Mucosa of descending colon (tissue), 3 donors: ENCODE data around the gene KCNQ2. TPM values are rescaled to one million over a fixed set of nuclear protein-coding genes. Genes with fewer than 3 reads are reported as not detected.

ENCODE experiments used
- ATAC-seq: fragments of 200-7000 bp; cut with Tn5 transposase; one replicate; pipeline ENCODE4 v1.9.1; 2020; ENCODE audit warnings: mild to moderate bottlenecking, moderate library complexity
- DNase-seq, 3 donors: peaks; one replicate each; pipeline ENCODE4 v3.0.0-alpha.2; 2020
- H3K36me3 ChIP-seq: fragments of 200-600 bp; one replicate; pipeline ENCODE4 v1.8.0; 2021; ENCODE audit warnings: low read depth, mild to moderate bottlenecking
- H3K4me1 ChIP-seq: fragments of 200-600 bp; one replicate; pipeline ENCODE4 v1.8.0; 2021; ENCODE audit warnings: low read depth, mild to moderate bottlenecking
- H3K4me3 ChIP-seq: fragments of 200-600 bp; one replicate; pipeline ENCODE4 v1.8.0; 2021; ENCODE audit warnings: mild to moderate bottlenecking
- H3K9me3 ChIP-seq: fragments of 200-600 bp; one replicate; pipeline ENCODE4 v1.8.0; 2021; ENCODE audit warnings: mild to moderate bottlenecking
- intact Hi-C, 2 donors: fragments of 100-400 bp; cut with DNase I in 1 of 2; cut with micrococcal nuclease in 1 of 2; formaldehyde crosslinking; loops; one replicate each; pipeline versions ENCODE4 v1.11.0 to v1.11.1; 2022; cut with DNase I, micrococcal nuclease
- total RNA-seq, 3 donors: library from RNA; stranded (reverse); fragmentation: NEBNext Ultra II Directional in 2 of 3; extraction: Animal tissue kit (Norgen Biotek cat#: 25700) in 2 of 3; gene quantifications; one replicate each; pipeline versions ENCODE4 v1.2.1 to v1.2.4, GENCODE V29; 2021 to 2023
- TF ChIP-seq, protein P1 (sequence below): fragments of 200-600 bp; IDR thresholded peaks from one replicate; pipeline ENCODE4 v1.8.0; 2022; ENCODE audit warnings: antibody characterized with exemption, mild to moderate bottlenecking
- donor health status: DM: no; HTN: no; CAD: no; lungs with moderate emphysema.
- donor health status: DM: no; HTN: no; CAD: no.
- donor health status: DM: no; HTN: yes; CAD: no.

The KCNQ2 gene
- total RNA-seq, 3 donors from 2014 or later: 1.4 TPM; not detected in 2

DNA sequence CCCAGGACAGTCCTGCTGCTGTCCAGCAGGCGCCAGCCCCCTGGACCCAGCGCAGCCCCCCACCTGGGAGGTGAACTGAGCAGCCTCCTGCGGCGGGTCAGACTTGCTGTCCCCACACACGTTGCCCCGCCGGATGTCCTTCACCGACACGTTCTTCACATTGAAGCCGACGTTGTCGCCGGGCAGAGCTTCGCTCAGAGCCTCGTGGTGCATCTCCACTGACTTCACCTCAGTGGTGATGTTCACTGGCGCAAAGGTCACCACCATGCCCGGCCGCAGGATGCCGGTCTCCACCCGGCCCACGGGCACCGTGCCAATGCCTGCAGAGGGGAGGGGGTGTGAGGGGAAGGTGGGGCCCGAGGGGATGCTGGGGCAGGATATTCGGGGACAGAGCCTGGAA is 18.0 kb upstream of the KCNQ2 start:
- no peaks in the 10 kb centered on the region for H3K36me3 ChIP-seq
- H3K4me3 ChIP-seq: no peak overlapping the region
- no peaks in the 10 kb centered on the region for H3K9me3 ChIP-seq
- TF ChIP-seq, protein P1, sequence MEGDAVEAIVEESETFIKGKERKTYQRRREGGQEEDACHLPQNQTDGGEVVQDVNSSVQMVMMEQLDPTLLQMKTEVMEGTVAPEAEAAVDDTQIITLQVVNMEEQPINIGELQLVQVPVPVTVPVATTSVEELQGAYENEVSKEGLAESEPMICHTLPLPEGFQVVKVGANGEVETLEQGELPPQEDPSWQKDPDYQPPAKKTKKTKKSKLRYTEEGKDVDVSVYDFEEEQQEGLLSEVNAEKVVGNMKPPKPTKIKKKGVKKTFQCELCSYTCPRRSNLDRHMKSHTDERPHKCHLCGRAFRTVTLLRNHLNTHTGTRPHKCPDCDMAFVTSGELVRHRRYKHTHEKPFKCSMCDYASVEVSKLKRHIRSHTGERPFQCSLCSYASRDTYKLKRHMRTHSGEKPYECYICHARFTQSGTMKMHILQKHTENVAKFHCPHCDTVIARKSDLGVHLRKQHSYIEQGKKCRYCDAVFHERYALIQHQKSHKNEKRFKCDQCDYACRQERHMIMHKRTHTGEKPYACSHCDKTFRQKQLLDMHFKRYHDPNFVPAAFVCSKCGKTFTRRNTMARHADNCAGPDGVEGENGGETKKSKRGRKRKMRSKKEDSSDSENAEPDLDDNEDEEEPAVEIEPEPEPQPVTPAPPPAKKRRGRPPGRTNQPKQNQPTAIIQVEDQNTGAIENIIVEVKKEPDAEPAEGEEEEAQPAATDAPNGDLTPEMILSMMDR: no peak
- intact Hi-C loops: no loop called here
- DNase-seq: peak in 1 of 3 donors; percentile 40
- H3K4me1 ChIP-seq: no peaks in the 10 kb centered on the region
- no peak for ATAC-seq

DNA sequence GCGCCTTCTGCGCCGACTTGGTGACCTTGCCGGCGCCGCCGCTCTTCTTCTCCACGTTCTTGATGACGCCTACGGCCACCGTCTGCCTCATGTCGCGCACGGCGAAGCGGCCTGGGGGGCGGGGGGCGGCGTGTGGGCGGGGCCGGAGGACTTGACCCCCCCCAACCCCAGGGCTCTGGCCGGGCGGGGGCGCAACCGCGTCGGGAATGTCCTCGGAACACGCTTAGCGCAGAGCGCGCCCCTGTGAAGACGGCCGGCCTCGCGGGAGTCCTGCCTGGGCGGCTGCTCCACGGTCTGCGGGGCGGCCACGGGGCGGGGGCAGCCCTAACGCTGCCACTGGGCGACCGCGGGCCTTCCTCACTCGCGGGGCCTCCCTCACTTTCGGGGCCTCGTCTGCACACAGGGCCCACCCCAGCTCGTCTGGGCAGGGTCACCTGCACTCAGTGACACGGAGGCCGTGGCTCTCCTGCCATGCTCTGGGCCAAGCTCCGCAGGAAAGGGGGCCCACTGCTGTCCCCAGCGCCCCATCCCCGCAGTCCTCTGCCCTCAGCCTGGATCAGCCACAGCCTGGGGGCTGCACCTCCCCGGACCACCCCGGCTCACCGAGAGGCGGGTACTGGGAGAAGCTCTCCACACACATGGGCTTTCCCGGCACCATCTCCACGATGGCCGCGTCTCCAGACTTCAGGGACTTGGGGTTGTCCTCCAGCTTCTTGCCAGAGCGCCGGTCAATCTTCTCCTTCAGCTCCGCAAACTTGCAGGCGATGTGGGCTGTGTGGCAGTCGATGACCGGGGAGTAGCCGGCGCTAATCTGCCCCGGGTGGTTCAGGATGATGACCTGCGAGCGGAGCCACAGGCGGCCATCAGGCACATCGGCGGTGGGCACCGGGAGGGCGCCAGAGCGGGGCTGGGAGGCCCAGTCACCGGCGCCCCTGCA is 16.1 kb upstream of the KCNQ2 start:
- ATAC-seq: no peak
- intact Hi-C loops: no loop called here
- no peaks in the 10 kb centered on the region for H3K4me1 ChIP-seq

DNA sequence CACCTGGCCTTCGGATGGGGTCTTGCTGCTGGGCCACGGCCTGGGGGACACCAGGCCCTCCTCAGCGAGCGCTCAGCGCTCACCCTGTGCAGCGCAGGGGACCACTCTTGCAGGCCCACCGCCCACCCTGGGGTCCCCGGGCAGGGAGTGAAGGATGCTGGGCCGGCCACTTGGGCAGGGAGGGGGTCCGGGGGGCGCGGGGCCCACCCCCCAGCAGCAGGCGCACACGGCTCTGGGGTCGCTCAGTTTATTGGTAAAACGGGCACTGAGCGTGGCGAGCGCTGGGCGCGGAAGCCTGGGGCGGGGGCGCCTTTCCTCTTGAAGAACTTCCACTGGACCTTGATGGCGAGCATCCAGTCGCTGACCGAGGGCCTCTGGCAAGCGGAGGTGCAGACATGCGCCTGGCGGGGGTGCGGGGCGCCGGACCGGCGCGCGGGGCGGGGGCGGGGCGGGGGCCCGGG is 15.4 kb upstream of the KCNQ2 start:
- ATAC-seq: no peak
- no peaks in the 10 kb centered on the region for H3K9me3 ChIP-seq
- TF ChIP-seq, protein P1: no peak

More for the DNA sequence above, 16.1 kb upstream of the KCNQ2 start:
- no peak overlapping the region for H3K4me3 ChIP-seq
- H3K36me3 ChIP-seq: no peaks in the 10 kb centered on the region
- DNase-seq: no peak
- no peaks in the 10 kb centered on the region for H3K9me3 ChIP-seq
- TF ChIP-seq, protein P1: no peak

DNA sequence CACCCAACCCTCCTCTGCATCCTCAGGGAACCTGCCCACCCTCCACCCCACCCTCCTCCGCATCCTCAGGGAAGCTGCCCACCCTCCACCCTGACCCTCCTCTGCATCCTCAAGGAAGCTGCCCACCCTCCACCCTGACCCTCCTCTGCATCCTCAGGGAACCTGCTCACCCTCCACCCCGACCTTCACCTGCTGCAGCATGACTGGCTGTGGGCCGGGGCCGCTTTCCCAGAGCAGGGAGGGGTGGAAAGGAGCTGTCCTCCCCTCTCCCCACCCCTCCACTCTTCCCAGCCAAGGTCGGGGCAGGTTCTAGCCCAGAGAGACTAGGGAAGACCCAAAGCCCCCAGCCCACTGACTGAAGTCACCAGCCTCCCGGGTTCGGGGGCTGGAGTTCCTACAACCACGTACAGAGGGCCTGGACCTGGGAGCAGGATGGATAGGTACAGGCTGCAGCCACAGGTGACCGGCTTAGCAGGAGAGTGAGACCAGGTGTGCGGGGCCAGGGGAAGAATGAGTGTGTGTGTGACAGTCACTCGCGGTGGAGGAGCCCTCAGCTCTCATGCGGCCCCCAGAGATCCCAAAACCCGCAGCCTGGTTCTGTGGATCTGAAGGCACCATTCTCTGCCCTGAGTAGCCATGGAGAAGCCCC is 14.8 kb upstream of the KCNQ2 start:
- TF ChIP-seq, protein P1: no peak
- Histone ChIP-seq H3K4me1 (no peaks in the 10 kb centered on the region), H3K36me3 (no peaks in the 10 kb centered on the region), H3K9me3 (no peaks in the 10 kb centered on the region), H3K4me3 (no peak overlapping the region)
- intact Hi-C loops: no loop called here
- ATAC-seq (no peak), DNase-seq (no peak)

More for the DNA sequence above, 15.4 kb upstream of the KCNQ2 start:
- intact Hi-C loops: no loop called here
- no peaks in the 10 kb centered on the region for H3K4me1 ChIP-seq
- H3K4me3 ChIP-seq: no peak overlapping the region
- no peaks in the 10 kb centered on the region for H3K36me3 ChIP-seq
- DNase-seq: no peak

DNA sequence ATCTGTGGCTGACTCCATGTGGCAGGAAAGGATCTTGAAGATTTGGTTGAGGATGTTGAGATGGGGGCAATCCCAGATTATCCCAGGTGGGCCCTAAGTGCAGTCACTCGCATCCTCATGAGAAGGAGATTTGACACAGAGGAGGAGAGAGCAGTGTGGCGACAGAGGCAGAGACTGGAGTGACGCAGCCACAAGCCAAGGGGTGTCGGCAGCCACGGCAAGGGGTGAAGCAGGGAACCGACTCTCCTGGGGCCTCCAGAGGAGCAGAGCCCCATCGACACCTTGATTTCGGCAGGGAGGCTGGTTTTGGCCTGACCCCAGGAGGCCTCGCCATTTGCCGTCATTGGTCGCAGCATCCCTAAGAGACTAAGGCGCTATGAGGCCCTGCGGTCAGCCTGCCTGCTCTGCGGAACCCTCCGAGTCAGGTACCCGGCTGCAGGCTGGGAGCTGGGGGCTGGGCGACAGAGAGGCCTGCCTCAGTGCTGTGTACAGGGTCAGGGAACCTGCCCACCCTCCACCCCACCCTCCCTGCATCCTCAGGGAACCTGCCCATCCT is 13.9 kb upstream of the KCNQ2 start:
- H3K4me3 ChIP-seq: no peak overlapping the region
- TF ChIP-seq, protein P1: no peak
- H3K36me3 ChIP-seq: no peaks in the 10 kb centered on the region
- DNase-seq (no peak), ATAC-seq (no peak)
- intact Hi-C loops: no loop called here
- H3K4me1 ChIP-seq: no peaks in the 10 kb centered on the region
- no peaks in the 10 kb centered on the region for H3K9me3 ChIP-seq
